ENCODE measurements around the gene HCLS1. TPM values are rescaled to one million over a fixed set of nuclear protein-coding genes. Genes with fewer than 3 reads are reported as not detected.

The HCLS1 gene
- polyA plus RNA-seq, 1 of the 3 experiments (the other 2 are of a cell fraction), result 0.23 TPM

DNA sequence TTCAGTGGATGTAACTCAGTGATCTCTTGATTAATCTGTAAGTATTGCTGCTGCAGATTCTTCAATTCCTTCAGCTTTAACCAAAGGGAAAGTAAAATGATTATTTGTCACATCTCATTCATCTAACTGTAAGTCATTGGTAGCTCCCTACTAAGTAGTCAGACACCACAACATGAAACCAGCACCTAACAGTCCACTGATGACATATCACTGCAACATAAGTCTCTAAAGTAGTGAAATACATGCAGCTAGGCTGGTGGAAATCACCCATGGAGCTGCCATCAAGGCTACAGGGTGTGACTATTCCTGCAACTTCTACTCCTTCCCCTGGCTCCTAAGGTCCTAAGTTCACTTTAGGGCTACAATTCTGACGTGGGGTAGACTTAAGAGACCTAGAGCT is 21.1 kb upstream of the HCLS1 start (continued):
- TF ChIP-seq, protein P1, sequence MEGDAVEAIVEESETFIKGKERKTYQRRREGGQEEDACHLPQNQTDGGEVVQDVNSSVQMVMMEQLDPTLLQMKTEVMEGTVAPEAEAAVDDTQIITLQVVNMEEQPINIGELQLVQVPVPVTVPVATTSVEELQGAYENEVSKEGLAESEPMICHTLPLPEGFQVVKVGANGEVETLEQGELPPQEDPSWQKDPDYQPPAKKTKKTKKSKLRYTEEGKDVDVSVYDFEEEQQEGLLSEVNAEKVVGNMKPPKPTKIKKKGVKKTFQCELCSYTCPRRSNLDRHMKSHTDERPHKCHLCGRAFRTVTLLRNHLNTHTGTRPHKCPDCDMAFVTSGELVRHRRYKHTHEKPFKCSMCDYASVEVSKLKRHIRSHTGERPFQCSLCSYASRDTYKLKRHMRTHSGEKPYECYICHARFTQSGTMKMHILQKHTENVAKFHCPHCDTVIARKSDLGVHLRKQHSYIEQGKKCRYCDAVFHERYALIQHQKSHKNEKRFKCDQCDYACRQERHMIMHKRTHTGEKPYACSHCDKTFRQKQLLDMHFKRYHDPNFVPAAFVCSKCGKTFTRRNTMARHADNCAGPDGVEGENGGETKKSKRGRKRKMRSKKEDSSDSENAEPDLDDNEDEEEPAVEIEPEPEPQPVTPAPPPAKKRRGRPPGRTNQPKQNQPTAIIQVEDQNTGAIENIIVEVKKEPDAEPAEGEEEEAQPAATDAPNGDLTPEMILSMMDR (IDR thresholded peaks at IDR 0.05), result no peak
- TF ChIP-seq FOXJ3 (CRISPR knock-in tag; IDR thresholded peaks at IDR 0.05), result no peak

- no peak for DNase-seq
- ChIA-PET POLR2A (no interaction called here), CTCF (no interaction called here)
- WGBS (ENCODE audit: low lambda C conversion rate), result 93% methylated on average over 2 of the region's 2 CpGs
- no peak overlapping the region for H3K9ac ChIP-seq
- no peaks in the 10 kb centered on the region for H3K9me2 ChIP-seq
- no peak overlapping the region for H2AFZ ChIP-seq (ENCODE audit: low read depth)
- H3K4me2 ChIP-seq, result no peak overlapping the region
- H3K27me3 ChIP-seq (ENCODE audit: insufficient read depth), result no peaks in the 10 kb centered on the region
- no peaks in the 10 kb centered on the region for H3K9me3 ChIP-seq
- no peaks in the 10 kb centered on the region for H3F3A ChIP-seq (replicated peaks; ENCODE audit: insufficient read depth)
- no peaks in the 10 kb centered on the region for H4K20me1 ChIP-seq (ENCODE audit: insufficient read depth)
- H3K27ac ChIP-seq (ENCODE audit: low read depth in 2 of 2, low read length in 1 of 2), result no peak overlapping the region
- H3K79me2 ChIP-seq (ENCODE audit: insufficient read depth), result no peaks in the 10 kb centered on the region
- no peak for TF ChIP-seq RXRA (IDR thresholded peaks at IDR 0.05; ENCODE audit: borderline replicate concordance, low read depth)
- TF ChIP-seq NRF1 (IDR thresholded peaks at IDR 0.05; ENCODE audit: low read depth, low read length), result no peak
- TF ChIP-seq TAF1 (IDR thresholded peaks at IDR 0.05; ENCODE audit: borderline replicate concordance, low read depth, low read length), result no peak
- no peak for TF ChIP-seq MXI1 (IDR thresholded peaks at IDR 0.05; ENCODE audit: low read depth, low read length)
- TF ChIP-seq MAX (IDR thresholded peaks at IDR 0.05; ENCODE audit: low read depth), result no peak
- no peak for TF ChIP-seq GABPA (IDR thresholded peaks at IDR 0.05; ENCODE audit: low read depth)
- no peak for TF ChIP-seq SIN3A (IDR thresholded peaks at IDR 0.05; ENCODE audit: borderline replicate concordance, low read depth, low read length)
- TF ChIP-seq USF1 (IDR thresholded peaks at IDR 0.05; ENCODE audit: borderline replicate concordance, low read depth), result no peak
- TF ChIP-seq YY1 (IDR thresholded peaks at IDR 0.05; ENCODE audit: low read depth), result no peak
- no peak for TF ChIP-seq IRF3 (IDR thresholded peaks at IDR 0.05; ENCODE audit: low read depth, low read length)
- TF ChIP-seq NFIC (IDR thresholded peaks at IDR 0.05; ENCODE audit: borderline replicate concordance), result no peak
- TF ChIP-seq RAD21 (IDR thresholded peaks at IDR 0.05; ENCODE audit: low read length), result no peak
- TF ChIP-seq, protein P2, sequence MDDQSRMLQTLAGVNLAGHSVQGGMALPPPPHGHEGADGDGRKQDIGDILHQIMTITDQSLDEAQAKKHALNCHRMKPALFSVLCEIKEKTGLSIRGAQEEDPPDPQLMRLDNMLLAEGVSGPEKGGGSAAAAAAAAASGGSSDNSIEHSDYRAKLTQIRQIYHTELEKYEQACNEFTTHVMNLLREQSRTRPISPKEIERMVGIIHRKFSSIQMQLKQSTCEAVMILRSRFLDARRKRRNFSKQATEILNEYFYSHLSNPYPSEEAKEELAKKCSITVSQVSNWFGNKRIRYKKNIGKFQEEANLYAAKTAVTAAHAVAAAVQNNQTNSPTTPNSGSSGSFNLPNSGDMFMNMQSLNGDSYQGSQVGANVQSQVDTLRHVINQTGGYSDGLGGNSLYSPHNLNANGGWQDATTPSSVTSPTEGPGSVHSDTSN (IDR thresholded peaks at IDR 0.05), result no peak
- no peak for TF ChIP-seq USF2 (IDR thresholded peaks at IDR 0.05; ENCODE audit: borderline replicate concordance, low read depth, low read length)
- no peak for TF ChIP-seq EZH2phosphoT487 (IDR thresholded peaks at IDR 0.05; ENCODE audit: borderline replicate concordance, low read depth)
- TF ChIP-seq FOXJ3 (CRISPR knock-in tag; IDR thresholded peaks at IDR 0.05), result no peak
- TF ChIP-seq EP300 (IDR thresholded peaks at IDR 0.05; ENCODE audit: borderline replicate concordance in 1 of 2, low read depth in 1 of 2, low read length in 1 of 2), result no peak
- TF ChIP-seq TEAD4 (IDR thresholded peaks at IDR 0.05; ENCODE audit: borderline replicate concordance, insufficient read depth), result no peak
- H3K4me3 ChIP-seq (ENCODE audit: low read depth in 2 of 2, low read length in 1 of 2), result no peak overlapping the region
- H3K36me3 ChIP-seq (replicated peaks in 1 of 2; ENCODE audit: control insufficient read depth in 1 of 2, insufficient read depth in 2 of 2, low read length in 1 of 2), result peaks cover 68 to 71% of the 10 kb centered on the region in 2 experiments
- no peaks in the 10 kb centered on the region for H3K4me1 ChIP-seq (ENCODE audit: control insufficient read depth in 1 of 2, insufficient read depth in 2 of 2, low read depth in 1 of 2, low read length in 1 of 2)
Observed at GRCh38 chr3:121677141-121677540, 16.4 kb upstream of the HCLS1 start.
